Activated CD8-positive, alpha-beta memory T cell treated with anti-CD3 and anti-CD28 coated beads for 48 hours (primary cell): ENCODE data around the gene FBRSL1.

Source experiments
- DNase-seq, 3 experiments: peaks; one replicate each; pipeline ENCODE4 v3.0.0-alpha.2; 2020; ENCODE audit warnings: low read depth in 2 of 3, low spot score in 2 of 3

FBRSL1 gene

GRCh38 chr12:132537836-132538662 is 48.1 kb downstream of the FBRSL1 start:
- no peak for DNase-seq

GRCh38 chr12:132538663-132538990 is 48.7 kb downstream of the FBRSL1 start:
- no peak for DNase-seq

- DNase-seq = no peak
Measured at GRCh38 chr12:132539016-132539773, 49.2 kb downstream of the FBRSL1 start.

GRCh38 chr12:132540436-132540835 is 50.5 kb downstream of the FBRSL1 start:
- no peak for DNase-seq

GRCh38 chr12:132541200-132541599 is 51.2 kb downstream of the FBRSL1 start:
- DNase-seq = no peak

GRCh38 chr12:132541996-132542395 is 52.0 kb downstream of the FBRSL1 start:
- DNase-seq = no peak

GRCh38 chr12:132542661-132543060 is 52.7 kb downstream of the FBRSL1 start:
- DNase-seq = no peak

- DNase-seq = no peak
Measured at GRCh38 chr12:132543298-132544079, 53.5 kb downstream of the FBRSL1 start.

- DNase-seq = no peak
Measured at GRCh38 chr12:132544080-132544397, 54.1 kb downstream of the FBRSL1 start.

- DNase-seq = no peak
Measured at GRCh38 chr12:132544498-132544897, 54.5 kb downstream of the FBRSL1 start.

GRCh38 chr12:132545164-132545953 is 55.4 kb downstream of the FBRSL1 start:
- no peak for DNase-seq

- no peak for DNase-seq
Measured at GRCh38 chr12:132545955-132546354, 56.0 kb downstream of the FBRSL1 start.

GRCh38 chr12:132546647-132547046 is 56.7 kb downstream of the FBRSL1 start:
- DNase-seq = no peak

- DNase-seq = no peak
Measured at GRCh38 chr12:132547205-132547740, 57.3 kb downstream of the FBRSL1 start.

GRCh38 chr12:132548430-132549058 is 58.6 kb downstream of the FBRSL1 start:
- DNase-seq = no peak

- DNase-seq = no peak
Measured at GRCh38 chr12:132549059-132549458, 59.1 kb downstream of the FBRSL1 start.

GRCh38 chr12:132550014-132550802 is 60.3 kb downstream of the FBRSL1 start:
- DNase-seq = no peak

GRCh38 chr12:132550830-132551640 is 61.1 kb downstream of the FBRSL1 start:
- no peak for DNase-seq

GRCh38 chr12:132551641-132552031 is 61.7 kb downstream of the FBRSL1 start:
- DNase-seq = no peak
